ENCODE results near the gene MYH9.

DNA sequence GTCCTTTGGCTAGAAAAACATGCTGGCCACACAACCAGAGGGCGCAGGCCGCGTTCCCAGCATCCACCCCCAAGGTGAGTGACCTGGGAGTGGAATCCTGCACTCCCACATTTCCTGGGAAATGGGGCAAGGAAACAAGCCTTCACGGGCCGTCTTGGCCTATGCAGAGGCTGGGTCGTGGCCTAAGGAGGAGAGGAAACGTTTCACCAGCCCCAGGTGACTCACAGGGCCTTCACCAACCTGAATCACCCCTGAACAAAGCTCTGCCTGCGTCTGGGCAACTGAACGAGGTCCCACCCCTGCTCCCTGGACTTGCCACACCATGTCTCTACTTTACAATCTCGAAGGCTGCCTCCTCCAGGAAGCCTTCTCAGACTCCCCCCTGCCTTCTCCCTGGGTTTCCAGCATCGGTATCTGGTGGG is 13.2 kb downstream of the MYH9 start:
- TF ChIP-seq, protein P1, sequence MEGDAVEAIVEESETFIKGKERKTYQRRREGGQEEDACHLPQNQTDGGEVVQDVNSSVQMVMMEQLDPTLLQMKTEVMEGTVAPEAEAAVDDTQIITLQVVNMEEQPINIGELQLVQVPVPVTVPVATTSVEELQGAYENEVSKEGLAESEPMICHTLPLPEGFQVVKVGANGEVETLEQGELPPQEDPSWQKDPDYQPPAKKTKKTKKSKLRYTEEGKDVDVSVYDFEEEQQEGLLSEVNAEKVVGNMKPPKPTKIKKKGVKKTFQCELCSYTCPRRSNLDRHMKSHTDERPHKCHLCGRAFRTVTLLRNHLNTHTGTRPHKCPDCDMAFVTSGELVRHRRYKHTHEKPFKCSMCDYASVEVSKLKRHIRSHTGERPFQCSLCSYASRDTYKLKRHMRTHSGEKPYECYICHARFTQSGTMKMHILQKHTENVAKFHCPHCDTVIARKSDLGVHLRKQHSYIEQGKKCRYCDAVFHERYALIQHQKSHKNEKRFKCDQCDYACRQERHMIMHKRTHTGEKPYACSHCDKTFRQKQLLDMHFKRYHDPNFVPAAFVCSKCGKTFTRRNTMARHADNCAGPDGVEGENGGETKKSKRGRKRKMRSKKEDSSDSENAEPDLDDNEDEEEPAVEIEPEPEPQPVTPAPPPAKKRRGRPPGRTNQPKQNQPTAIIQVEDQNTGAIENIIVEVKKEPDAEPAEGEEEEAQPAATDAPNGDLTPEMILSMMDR (IDR thresholded peaks at IDR 0.05), result no peak
- TF ChIP-seq POLR2A (IDR thresholded peaks at IDR 0.05), result no peak
